Erythroblast (primary cell): ENCODE data around the gene TMPRSS2.

Experiments used
- GATA1 ChIP-seq: IDR thresholded peaks from 2 replicates; pipeline ENCODE4 v1.6.1; 2011; ENCODE audit warnings: low read depth, mild to moderate bottlenecking, control low read depth, low read length, moderate library complexity
- POLR2A ChIP-seq: IDR thresholded peaks from 2 replicates; pipeline ENCODE4 v1.6.1; 2011; ENCODE audit warnings: mild to moderate bottlenecking, low read length

DNA sequence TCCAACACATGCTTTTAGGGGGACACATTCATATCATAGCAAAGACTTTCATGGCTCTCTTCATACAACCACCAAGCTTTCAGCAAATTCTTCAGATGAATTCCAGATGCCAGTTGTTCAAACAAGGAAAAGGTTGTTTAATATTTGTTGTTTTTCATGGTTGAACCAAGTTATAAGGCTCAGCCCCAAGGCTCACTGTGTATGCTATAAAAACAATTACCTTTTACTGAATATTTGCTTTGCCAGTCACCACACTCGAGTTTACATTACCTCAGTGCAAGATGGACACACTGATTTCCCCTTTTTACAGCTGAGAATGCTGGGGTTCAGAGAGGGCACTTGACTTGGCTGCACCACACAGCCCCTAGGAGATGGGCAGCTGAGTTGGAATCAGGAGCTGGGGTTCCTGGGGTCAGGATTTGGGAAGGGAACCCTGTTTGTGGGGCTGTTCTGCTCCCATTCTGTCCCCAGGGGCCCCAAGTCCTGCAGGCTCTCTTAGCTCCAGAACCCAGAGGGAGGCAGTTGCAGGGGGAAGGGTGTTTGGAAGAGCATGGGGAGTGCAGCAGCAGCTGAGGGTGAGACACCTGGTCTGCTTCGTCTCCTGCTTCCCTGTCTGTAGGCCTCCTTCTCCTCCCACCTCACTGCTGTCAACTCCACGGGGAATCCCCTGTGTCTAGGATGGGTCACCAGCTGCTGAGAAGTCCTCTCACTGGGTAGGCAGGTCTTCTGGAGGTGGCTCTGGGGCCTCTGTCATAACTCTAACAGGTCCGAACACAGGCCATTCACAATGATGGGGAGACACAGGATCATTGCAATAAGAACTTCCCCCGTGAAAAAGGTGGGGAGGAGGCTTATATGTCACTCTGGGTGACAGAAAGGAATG lies 12.8 kb upstream of the TMPRSS2 start:
- TF ChIP-seq POLR2A (no peak), GATA1 (no peak)
